A673 (cell line): ENCODE data around the gene ACCS.

Experiments used
- EZH2 ChIP-seq: fragments of 200-600 bp; sonication (generic); IDR thresholded peaks from 2 replicates; pipeline ENCODE4 v1.6.1; 2017; ENCODE audit warnings: borderline replicate concordance, low read depth, mild to moderate bottlenecking, mixed read lengths, antibody characterized with exemption, low read length; ENCODE audit not compliant: poor library complexity, severe bottlenecking
- TF ChIP-seq, protein P1 (sequence below): fragments of 300-800, 200-600 bp; sonication (generic); conservative IDR thresholded peaks from 2 replicates; pipeline ENCODE4 v1.5.1; 2017; ENCODE audit warnings: low read depth, mild to moderate bottlenecking, antibody characterized with exemption, low read length, moderate library complexity, mixed read lengths

DNA sequence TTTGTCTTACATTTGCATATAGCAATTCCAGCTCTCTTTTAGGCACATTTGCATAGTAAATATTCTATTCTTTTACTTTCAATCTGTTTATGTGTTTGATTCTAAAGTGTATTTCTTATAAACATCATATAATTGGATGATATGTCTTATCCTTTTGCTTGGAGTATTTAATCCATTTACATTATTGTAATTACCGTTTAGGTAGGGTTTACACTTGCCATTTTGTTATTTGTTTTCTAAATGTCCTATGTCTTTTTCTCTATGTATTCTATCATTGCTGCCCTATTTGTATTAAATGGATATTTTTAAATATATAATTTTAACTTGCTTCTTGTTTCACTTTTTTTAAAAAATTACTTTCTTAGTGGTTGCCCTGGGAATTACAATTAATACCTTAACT, 41.1 kb upstream of the ACCS start:
- no peak for TF ChIP-seq EZH2
- TF ChIP-seq, protein P1, sequence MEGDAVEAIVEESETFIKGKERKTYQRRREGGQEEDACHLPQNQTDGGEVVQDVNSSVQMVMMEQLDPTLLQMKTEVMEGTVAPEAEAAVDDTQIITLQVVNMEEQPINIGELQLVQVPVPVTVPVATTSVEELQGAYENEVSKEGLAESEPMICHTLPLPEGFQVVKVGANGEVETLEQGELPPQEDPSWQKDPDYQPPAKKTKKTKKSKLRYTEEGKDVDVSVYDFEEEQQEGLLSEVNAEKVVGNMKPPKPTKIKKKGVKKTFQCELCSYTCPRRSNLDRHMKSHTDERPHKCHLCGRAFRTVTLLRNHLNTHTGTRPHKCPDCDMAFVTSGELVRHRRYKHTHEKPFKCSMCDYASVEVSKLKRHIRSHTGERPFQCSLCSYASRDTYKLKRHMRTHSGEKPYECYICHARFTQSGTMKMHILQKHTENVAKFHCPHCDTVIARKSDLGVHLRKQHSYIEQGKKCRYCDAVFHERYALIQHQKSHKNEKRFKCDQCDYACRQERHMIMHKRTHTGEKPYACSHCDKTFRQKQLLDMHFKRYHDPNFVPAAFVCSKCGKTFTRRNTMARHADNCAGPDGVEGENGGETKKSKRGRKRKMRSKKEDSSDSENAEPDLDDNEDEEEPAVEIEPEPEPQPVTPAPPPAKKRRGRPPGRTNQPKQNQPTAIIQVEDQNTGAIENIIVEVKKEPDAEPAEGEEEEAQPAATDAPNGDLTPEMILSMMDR = no peak; the same call in 1 of the 2 replicates
